Neuron (in vitro differentiated cells): Measurements from ENCODE around the gene ANKS3.
"Not testable (repeated sequence)": the region's sequence is repeated elsewhere in the genome, so short reads cannot be mapped to it uniquely, and the experiment has no call there.

Experiments
- H2AFZ ChIP-seq: one replicate; pipeline ENCODE4 v1.6.1; 2013; ENCODE audit warnings: low read depth, mild to moderate bottlenecking, inconsistent platforms, low read length, moderate library complexity
- H3K27me3 ChIP-seq: one replicate; pipeline ENCODE4 v1.6.1; 2013; ENCODE audit warnings: low read length; ENCODE audit not compliant: insufficient read depth
- H3K36me3 ChIP-seq: one replicate; pipeline ENCODE4 v1.6.1; 2013; ENCODE audit warnings: low read length; ENCODE audit not compliant: insufficient read depth
- H3K4me1 ChIP-seq: one replicate; pipeline ENCODE4 v1.6.1; 2013; ENCODE audit warnings: low read length; ENCODE audit not compliant: insufficient read depth
- H3K4me3 ChIP-seq: 2 replicates; pipeline ENCODE4 v1.5.1; 2013; ENCODE audit warnings: mild to moderate bottlenecking, low read length, moderate library complexity
- H3K9me3 ChIP-seq: one replicate; pipeline ENCODE4 v1.6.1; 2013; ENCODE audit warnings: low read length

The ANKS3 gene

DNA sequence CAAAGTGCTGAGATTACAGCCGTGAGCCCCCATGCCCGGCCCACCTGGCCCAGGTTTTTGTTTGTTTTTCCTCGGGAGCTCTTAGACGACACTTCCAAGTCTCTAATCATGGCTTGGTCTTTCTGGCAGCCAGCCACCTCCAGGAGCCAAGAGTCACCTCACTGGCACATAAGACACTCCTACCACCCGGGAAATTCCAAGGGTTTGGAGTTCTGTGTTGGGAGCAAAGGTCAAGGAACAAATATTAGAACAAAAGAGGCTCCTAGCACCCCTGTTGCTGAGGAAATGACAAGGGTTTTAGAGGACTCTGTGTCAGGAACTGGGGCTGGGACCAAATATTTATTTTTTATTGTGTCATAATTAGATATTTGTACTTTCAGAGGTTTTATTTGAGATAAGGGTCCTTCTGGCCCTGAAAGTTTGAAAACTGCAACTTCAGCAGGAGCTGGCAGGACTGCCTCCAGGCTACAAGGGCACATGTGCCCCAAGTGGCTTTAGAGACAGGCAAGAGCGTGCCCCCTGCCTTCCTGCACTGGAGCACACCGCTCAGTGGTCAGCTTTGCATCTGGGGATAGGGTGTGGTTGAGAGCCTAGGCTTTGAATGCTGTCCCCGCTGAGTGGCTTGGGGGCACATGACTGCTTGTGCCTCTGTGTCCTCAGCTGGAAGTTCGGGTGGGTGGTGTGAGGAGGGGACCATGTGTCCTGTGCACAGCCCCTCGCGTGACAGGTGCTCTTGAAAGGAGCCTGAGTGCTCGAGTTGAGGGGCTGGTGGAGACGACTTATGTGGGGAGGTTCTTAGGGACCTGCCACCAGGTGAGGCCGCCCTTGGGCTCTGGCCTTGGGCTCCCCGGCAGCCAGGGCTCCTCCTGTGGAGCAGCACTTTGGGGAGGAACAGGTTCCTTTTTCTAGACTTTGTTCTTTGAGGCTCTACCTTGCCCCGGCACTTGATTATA lies 79.8 kb downstream of the ANKS3 start:
- H2AFZ ChIP-seq = no peak overlapping the region
- H3K4me3 ChIP-seq = no peak overlapping the region
- peaks cover 66% of the 10 kb centered on the region for H3K36me3 ChIP-seq
- H3K9me3 ChIP-seq = no peaks in the 10 kb centered on the region
- H3K27me3 ChIP-seq = no peaks in the 10 kb centered on the region
- no peaks in the 10 kb centered on the region for H3K4me1 ChIP-seq

DNA sequence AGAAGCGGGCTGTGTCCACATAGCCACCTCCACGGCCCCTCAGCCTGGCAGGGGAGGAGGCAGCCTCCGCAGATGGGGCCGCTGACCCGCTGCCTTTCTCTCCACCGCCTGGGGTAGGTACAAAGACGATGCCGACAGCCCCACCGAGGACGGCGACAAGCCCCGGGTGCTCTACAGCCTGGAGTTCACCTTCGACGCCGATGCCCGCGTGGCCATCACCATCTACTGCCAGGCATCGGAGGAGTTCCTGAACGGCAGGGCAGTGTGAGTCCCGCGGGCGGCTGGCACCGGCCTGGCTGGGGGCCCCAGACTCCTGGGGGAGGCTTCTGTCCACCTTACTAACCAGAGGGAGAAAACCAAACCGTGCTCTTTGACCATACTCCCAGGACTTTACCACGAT lies 81.5 kb downstream of the ANKS3 start:
- H2AFZ ChIP-seq = no peak overlapping the region
- no peaks in the 10 kb centered on the region for H3K27me3 ChIP-seq
- H3K4me3 ChIP-seq = no peak overlapping the region
- peaks cover 60% of the 10 kb centered on the region for H3K36me3 ChIP-seq
- peaks cover 5% of the 10 kb centered on the region for H3K9me3 ChIP-seq
- H3K4me1 ChIP-seq = no peaks in the 10 kb centered on the region

DNA sequence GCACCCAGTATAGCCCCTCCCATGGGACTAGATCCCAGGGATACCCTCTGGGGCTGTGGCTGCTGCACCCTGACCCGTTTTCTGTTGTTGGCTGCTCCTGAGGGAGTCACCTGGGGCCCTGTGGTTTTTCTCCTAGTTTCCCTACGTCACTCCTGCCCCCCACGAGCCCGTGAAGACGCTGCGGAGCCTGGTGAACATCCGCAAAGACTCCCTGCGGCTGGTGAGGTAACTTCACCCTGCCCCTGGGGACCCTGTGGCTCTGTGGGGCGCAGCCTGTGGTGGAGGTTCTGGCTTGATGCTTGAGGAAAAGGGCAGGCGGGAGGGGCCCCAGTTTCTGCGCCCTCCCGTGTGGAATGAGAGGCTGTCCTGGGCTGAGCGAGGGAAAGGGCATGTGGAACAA lies 82.2 kb downstream of the ANKS3 start:
- no peak overlapping the region for H3K4me3 ChIP-seq
- H3K9me3 ChIP-seq = peaks cover 11% of the 10 kb centered on the region
- H2AFZ ChIP-seq = no peak overlapping the region
- H3K27me3 ChIP-seq = no peaks in the 10 kb centered on the region
- H3K36me3 ChIP-seq = peaks cover 58% of the 10 kb centered on the region
- no peaks in the 10 kb centered on the region for H3K4me1 ChIP-seq

DNA sequence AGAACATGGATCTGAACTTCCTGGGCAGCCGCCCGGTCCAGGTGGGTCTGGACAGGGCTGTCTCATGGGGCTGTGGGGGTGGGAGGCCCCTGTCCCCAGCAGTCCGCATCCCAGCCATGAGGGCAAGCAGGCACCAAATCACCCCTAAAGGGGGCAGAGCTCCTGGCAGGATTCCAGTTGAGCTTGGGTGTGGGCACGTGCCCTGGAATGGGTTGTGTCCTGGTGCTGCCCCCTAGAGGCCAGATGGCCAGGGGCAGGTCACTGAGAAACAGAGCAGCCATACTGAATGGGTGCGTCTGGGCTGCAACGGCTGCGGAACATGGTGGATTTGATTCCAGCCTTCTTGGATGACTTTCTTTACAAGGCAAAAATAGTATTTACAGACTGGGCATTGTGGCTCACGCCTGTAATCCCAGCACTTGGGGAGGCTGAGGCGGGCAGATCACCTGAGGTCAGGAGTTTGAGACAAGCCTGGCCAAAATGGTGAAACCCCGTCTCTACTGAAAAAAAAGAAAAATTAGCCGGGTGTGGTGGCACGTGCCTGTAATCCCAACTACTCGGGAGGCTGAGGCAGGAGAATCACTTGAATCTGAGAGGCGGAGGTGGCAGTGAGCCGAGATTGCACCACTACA lies 83.5 kb downstream of the ANKS3 start:
- Histone ChIP-seq H3K36me3 (peaks cover 57% of the 10 kb centered on the region), H3K9me3 (peaks cover 22% of the 10 kb centered on the region)
- not testable (repeated sequence) for H3K27me3 ChIP-seq, H3K4me1 ChIP-seq, H2AFZ ChIP-seq, H3K4me3 ChIP-seq

DNA sequence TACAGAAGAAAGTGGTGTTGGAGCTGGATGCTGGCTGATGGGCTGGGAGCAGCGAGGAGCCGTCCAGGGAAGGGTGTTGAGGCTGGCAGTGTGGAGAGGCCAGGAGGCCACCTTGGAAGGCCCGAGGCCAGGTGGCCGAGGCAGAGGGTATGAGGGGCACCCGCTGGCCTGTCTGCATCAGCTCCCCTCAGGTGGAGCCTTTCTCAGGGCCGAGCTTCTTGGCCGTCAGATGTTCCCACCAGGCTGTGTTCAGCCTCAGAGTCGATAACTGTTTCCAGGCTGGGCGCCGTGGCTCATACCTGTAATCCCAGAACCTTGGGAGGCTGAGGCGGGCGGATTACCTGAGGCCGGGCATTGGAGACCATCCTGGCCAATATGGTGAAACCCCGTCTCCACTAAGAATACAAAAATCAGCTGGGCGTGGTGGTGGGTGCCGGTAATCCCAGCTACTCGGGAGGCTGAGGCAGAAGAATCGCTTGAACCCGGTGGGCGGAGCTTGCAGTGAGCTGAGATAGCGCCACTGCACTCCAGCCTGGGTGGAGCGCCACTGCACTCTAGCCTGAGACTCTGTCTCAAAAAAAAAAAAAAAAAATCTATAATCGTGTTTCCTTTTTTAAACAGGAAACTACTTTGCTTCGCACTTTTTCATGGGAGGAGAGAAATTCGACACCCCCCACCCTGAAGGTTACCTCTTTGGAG lies 84.2 kb downstream of the ANKS3 start:
- no peaks in the 10 kb centered on the region for H3K4me1 ChIP-seq
- no peaks in the 10 kb centered on the region for H3K27me3 ChIP-seq
- H3K4me3 ChIP-seq = no peak overlapping the region
- peaks cover 54% of the 10 kb centered on the region for H3K36me3 ChIP-seq
- H3K9me3 ChIP-seq = peaks cover 23% of the 10 kb centered on the region
- no peak overlapping the region for H2AFZ ChIP-seq

DNA sequence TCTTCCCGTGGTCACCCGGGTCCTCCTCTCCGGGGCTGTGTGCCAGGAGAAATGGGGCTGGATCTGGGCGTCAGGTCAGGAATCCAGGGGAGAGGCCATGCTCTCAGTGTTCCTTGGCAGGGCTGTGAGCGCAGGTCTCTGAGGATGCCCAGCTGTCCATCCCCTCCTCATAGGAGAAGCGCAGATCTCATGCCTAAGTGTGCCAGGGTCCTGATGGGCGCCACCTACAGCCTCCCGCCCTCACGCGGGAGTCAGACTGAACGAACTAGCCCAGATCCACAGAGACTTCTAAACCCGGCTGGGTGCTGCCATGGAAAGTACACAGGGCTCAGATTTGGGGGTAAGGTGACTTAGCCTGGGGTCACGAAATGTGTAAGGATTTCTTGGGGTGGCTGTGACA lies 85.2 kb downstream of the ANKS3 start:
- Histone ChIP-seq H3K4me1 (no peaks in the 10 kb centered on the region), H3K4me3 (no peak overlapping the region), H3K9me3 (peaks cover 23% of the 10 kb centered on the region), H3K27me3 (no peaks in the 10 kb centered on the region), H3K36me3 (peaks cover 51% of the 10 kb centered on the region), H2AFZ (no peak overlapping the region)

DNA sequence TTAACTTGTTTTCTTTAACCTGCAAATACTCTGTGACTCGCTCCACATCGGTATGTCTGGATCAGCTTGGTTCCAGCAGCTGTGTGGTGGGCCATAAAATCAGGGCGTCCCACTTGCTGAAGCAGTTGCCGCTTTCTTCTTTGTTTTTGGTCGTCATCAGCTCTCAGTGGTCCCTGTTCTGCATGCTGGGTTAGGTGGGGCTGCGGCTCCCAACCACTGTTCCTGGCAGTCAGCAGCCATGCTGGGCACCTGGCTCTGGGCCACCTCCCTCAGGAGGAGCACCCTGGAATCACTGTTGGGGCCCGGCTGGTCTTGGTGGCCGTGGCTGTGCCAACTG lies 86.5 kb downstream of the ANKS3 start:
- Histone ChIP-seq H3K4me3 (no peak overlapping the region), H3K36me3 (peaks cover 46% of the 10 kb centered on the region), H3K9me3 (peaks cover 23% of the 10 kb centered on the region), H2AFZ (no peak overlapping the region), H3K27me3 (no peaks in the 10 kb centered on the region), H3K4me1 (no peaks in the 10 kb centered on the region)

DNA sequence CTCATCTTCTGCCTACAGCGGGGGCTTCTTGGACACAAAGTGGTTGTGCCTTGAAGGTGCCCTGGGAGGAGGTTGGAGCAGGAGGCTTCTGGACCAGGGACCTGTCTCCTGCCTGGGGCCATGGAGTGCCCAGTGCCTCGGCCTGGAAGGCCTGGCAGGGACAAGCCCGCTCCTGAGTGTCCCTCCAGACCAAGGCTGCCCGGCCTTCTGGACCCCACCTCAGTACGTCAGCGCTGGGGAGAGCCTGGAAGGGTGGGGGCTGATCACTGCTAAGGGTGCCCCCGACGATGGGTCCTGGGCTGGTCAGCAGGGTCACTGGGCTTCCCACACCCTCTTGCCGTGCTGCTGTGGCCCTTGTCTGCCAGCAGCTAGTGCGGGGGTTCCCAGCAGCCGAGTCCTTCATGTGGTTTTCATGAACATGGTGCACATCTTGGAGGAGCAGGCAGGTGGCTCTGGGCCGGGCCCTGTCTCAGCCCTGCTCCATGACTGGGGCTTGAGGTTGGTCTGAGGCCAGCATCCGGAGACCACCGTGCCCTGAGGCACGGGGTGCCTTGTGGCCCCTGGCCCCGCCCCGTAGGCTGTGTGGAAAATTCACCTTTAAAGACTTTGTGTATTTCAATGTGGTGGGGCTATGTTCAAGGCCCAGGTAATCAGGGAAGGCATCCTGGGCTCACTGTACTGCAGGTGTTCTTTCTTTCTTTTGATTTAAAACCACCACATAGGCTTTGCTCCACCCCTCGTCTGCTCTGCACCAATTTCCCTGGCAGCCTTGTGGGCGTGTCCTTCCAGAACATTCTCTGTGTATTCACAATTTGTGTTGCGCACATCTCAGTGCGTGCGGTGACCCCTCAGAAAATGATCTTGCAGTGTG lies 87.1 kb downstream of the ANKS3 start:
- peaks cover 39% of the 10 kb centered on the region for H3K36me3 ChIP-seq
- H3K4me1 ChIP-seq = no peaks in the 10 kb centered on the region
- H3K4me3 ChIP-seq = no peak overlapping the region
- no peak overlapping the region for H2AFZ ChIP-seq
- no peaks in the 10 kb centered on the region for H3K27me3 ChIP-seq
- peaks cover 23% of the 10 kb centered on the region for H3K9me3 ChIP-seq
